GM18909 (cell line): ENCODE results near the gene CCDC88C.
"Not testable (repeated sequence)": the region's sequence is repeated elsewhere in the genome, so short reads cannot be mapped to it uniquely, and the experiment has no call there.

Experiments used
- ATAC-seq: cut with Tn5 transposase; IDR thresholded peaks from one replicate; pipeline ENCODE4 v1.9.1; 2021; ENCODE audit warnings: mild to moderate bottlenecking; ENCODE audit not compliant: unreplicated experiment, poor library complexity

CCDC88C gene

GRCh38 chr14:91234791-91235114 lies 182.9 kb downstream of the CCDC88C start:
- no peak for ATAC-seq

GRCh38 chr14:91233936-91234790 lies 183.5 kb downstream of the CCDC88C start:
- ATAC-seq = no peak

GRCh38 chr14:91232603-91233002 lies 185.0 kb downstream of the CCDC88C start:
- no peak for ATAC-seq

GRCh38 chr14:91232052-91232451 lies 185.6 kb downstream of the CCDC88C start:
- ATAC-seq = no peak

- no peak for ATAC-seq
These were observed 186.2 kb downstream of the CCDC88C start for GRCh38 chr14:91231446-91231845.

GRCh38 chr14:91230397-91231035 lies 187.1 kb downstream of the CCDC88C start:
- no peak for ATAC-seq

- ATAC-seq = peak; percentile 66
These were observed 187.8 kb downstream of the CCDC88C start for GRCh38 chr14:91229743-91230200.

- ATAC-seq = no peak
These were observed 188.6 kb downstream of the CCDC88C start for GRCh38 chr14:91229005-91229382.

GRCh38 chr14:91228112-91229004 lies 189.3 kb downstream of the CCDC88C start:
- ATAC-seq = peak; percentile 87

- ATAC-seq = no peak
These were observed 190.4 kb downstream of the CCDC88C start for GRCh38 chr14:91227183-91227628.

GRCh38 chr14:91226360-91226759 lies 191.3 kb downstream of the CCDC88C start:
- ATAC-seq = not testable (repeated sequence)

- no peak for ATAC-seq
These were observed 192.6 kb downstream of the CCDC88C start for GRCh38 chr14:91225025-91225424.

- ATAC-seq = no peak
These were observed 194.4 kb downstream of the CCDC88C start for GRCh38 chr14:91223028-91223783.
